Measurements from ENCODE around the gene REEP5. TPM values are rescaled to one million over a fixed set of nuclear protein-coding genes. Genes with fewer than 3 reads are reported as not detected.

REEP5 gene
- total RNA-seq, 1 donor from 2014 or later, result 89.1 TPM

- TF ChIP-seq CTCF (IDR thresholded peaks at IDR 0.05), result no peak
- no peak for TF ChIP-seq POLR2AphosphoS5 (IDR thresholded peaks at IDR 0.05; ENCODE audit: insufficient read depth in 1 of 2, low read depth in 1 of 2)
- TF ChIP-seq POLR2A (IDR thresholded peaks at IDR 0.05), result no peak
- peaks cover 0 to 35% of the 10 kb centered on the region in 2 donors for H3K36me3 ChIP-seq
- no peak overlapping the region for H3K27ac ChIP-seq
- intact Hi-C loops (cut with DNase I), result no loop called here
- H3K4me1 ChIP-seq, result no peaks in the 10 kb centered on the region
- no peak for DNase-seq (ENCODE audit: extremely low spot score in 2 of 2)
- H3K9me3 ChIP-seq, result no peaks in the 10 kb centered on the region
- H3K27me3 ChIP-seq, result no peaks in the 10 kb centered on the region
- no peak overlapping the region for H3K4me3 ChIP-seq
Observed at GRCh38 chr5:112830378-112830777, 91.6 kb downstream of the REEP5 start.

Other genes starting within 250 kb of the REEP5 start
- 92.8 TPM for gene APC, start 184.3 kb downstream of the REEP5 start, total RNA-seq
- gene SRP19, start 60.9 kb downstream of the REEP5 start, total RNA-seq, result 30.9 TPM
- gene DCP2, start 54.6 kb upstream of the REEP5 start, total RNA-seq, result 58.2 TPM

Measured in vagina (tissue), 2 donors.